H1 (cell line): ENCODE results near the gene TLK2. TPM values are rescaled to one million over a fixed set of nuclear protein-coding genes. Genes with fewer than 3 reads are reported as not detected.
"Not testable (repeated sequence)": the region's sequence is repeated elsewhere in the genome, so short reads cannot be mapped to it uniquely, and the experiment has no call there.

Source experiments
- CTCF ChIA-PET: fragments of 300-600 bp; sonication (Branson Sonifier 250); formaldehyde crosslinking; loops from one replicate; lab custom pipeline; 2021; ENCODE audit not compliant: partially characterized antibody; lab: Charles Lee
- POLR2A ChIA-PET: fragments of 300-600 bp; sonication (Branson Sonifier 250); formaldehyde crosslinking; loops from one replicate; lab custom pipeline; 2021; ENCODE audit warnings: inconsistent platforms; ENCODE audit not compliant: partially characterized antibody; lab: Charles Lee
- DNase-seq, 2 experiments: peaks; one replicate each; pipeline versions ENCODE4 v3.0.0 to v3.0.0-alpha.2; 2010 to 2022; ENCODE audit warnings: low spot score in 2 of 2, low read depth in 1 of 2, mixed read lengths in 1 of 2
- FAIRE-seq: peaks from 2 replicates; lab custom pipeline; 2011; peaks lifted over from hg19 to GRCh38; lab: Jason Lieb, UNC
- H2AFZ ChIP-seq: 2 replicates; pipeline ENCODE4 v1.8.1; 2012; ENCODE audit warnings: low read length, inconsistent platforms
- H2AK5ac ChIP-seq: 2 replicates; pipeline ENCODE4 v1.6.1; 2013; ENCODE audit warnings: low read depth, low read length
- H2BK120ac ChIP-seq: replicated peaks from 2 replicates; pipeline ENCODE3; 2013; ENCODE audit warnings: low read depth, low read length, inconsistent platforms
- H2BK12ac ChIP-seq: 2 replicates; pipeline ENCODE4 v1.6.1; 2013; ENCODE audit warnings: low read depth, low read length
- H2BK15ac ChIP-seq: 2 replicates; pipeline ENCODE4 v1.6.1; 2013; ENCODE audit warnings: low read length
- H2BK20ac ChIP-seq: 2 replicates; pipeline ENCODE4 v1.6.1; 2013; ENCODE audit warnings: low read length
- H2BK5ac ChIP-seq: 2 replicates; pipeline ENCODE4 v1.6.1; 2013; ENCODE audit warnings: low read depth, low read length
- H3K14ac ChIP-seq: 2 replicates; pipeline ENCODE4 v1.6.1; 2013; ENCODE audit warnings: inconsistent platforms; ENCODE audit not compliant: insufficient read length
- H3K18ac ChIP-seq: 2 replicates; pipeline ENCODE4 v1.6.1; 2013; ENCODE audit warnings: low read length; ENCODE audit errors: extremely low read depth
- H3K23ac ChIP-seq: 2 replicates; pipeline ENCODE4 v1.6.1; 2013; ENCODE audit warnings: inconsistent platforms; ENCODE audit not compliant: insufficient read length
- H3K23me2 ChIP-seq: 2 replicates; pipeline ENCODE4 v1.6.1; 2013; ENCODE audit warnings: low read depth, low read length
- H3K27ac ChIP-seq: 2 replicates; pipeline ENCODE4 v1.6.1; 2011; ENCODE audit warnings: low read depth, low read length, inconsistent platforms
- H3K27me3 ChIP-seq, 4 experiments: replicated peaks in 1 of 4; 1 replicate in 1 of 4; 2 replicates in 3 of 4; pipeline versions ENCODE4 v1.6.1 to v1.8.1; 2011 to 2013; ENCODE audit warnings: low read length in 3 of 4, mild to moderate bottlenecking in 3 of 4, inconsistent platforms in 2 of 4, mixed read lengths in 2 of 4, moderate library complexity in 1 of 4; ENCODE audit not compliant: control insufficient read depth in 3 of 4, insufficient read depth in 3 of 4; ENCODE audit errors: extremely low read depth in 1 of 4
- H3K36me3 ChIP-seq, 4 experiments: 2 replicates each; pipeline versions ENCODE4 v1.6.1 to v1.8.1; 2011 to 2013; ENCODE audit warnings: mild to moderate bottlenecking in 4 of 4, low read length in 3 of 4, moderate library complexity in 2 of 4, control low read depth in 1 of 4, inconsistent platforms in 1 of 4; ENCODE audit not compliant: insufficient read depth in 4 of 4, control insufficient read depth in 2 of 4
- H3K4ac ChIP-seq: replicated peaks from 2 replicates; pipeline ENCODE3; 2013; ENCODE audit warnings: low read length, low read depth, mixed read lengths, inconsistent platforms; ENCODE audit not compliant: insufficient read length
- H3K4me1 ChIP-seq, 4 experiments: replicated peaks in 1 of 4; 1 replicate in 1 of 4; 2 replicates in 3 of 4; pipeline versions ENCODE4 v1.6.1 to v1.8.1; 2011 to 2013; ENCODE audit warnings: low read length in 3 of 4, inconsistent platforms in 2 of 4, mixed read lengths in 1 of 4; ENCODE audit not compliant: insufficient read depth in 4 of 4, control insufficient read depth in 3 of 4
- H3K4me2 ChIP-seq, 2 experiments: 2 replicates each; pipeline versions ENCODE4 v1.6.1 to v1.8.1; 2011 to 2013; ENCODE audit warnings: low read depth in 2 of 2, low read length in 2 of 2, control low read depth in 1 of 2, inconsistent platforms in 1 of 2, mild to moderate bottlenecking in 1 of 2; ENCODE audit not compliant: insufficient read depth in 1 of 2
- H3K4me3 ChIP-seq, 4 experiments: fragments of 200-600, 300-600 bp in 1 of 4; sonication (generic), shearing (Covaris generic), sonication (Bioruptor Twin) in 1 of 4; 2 replicates each; pipeline versions ENCODE4 v1.5.1 to v1.8.1; 2011 to 2016; ENCODE audit warnings: low read length in 4 of 4, low read depth in 3 of 4, control low read depth in 2 of 4, inconsistent platforms in 2 of 4, mild to moderate bottlenecking in 2 of 4, mixed read lengths in 1 of 4, moderate library complexity in 1 of 4; ENCODE audit not compliant: insufficient read depth in 2 of 4; ENCODE audit errors: extremely low read depth in 1 of 4
- H3K56ac ChIP-seq: replicated peaks from 2 replicates; pipeline ENCODE3; 2013; ENCODE audit warnings: low read depth, mild to moderate bottlenecking, mixed read lengths, low read length, inconsistent platforms; ENCODE audit not compliant: insufficient read length
- H3K79me1 ChIP-seq: 2 replicates; pipeline ENCODE4 v1.6.1; 2013; ENCODE audit warnings: low read depth, low read length, control low read depth
- H3K79me2 ChIP-seq, 2 experiments: 2 replicates each; pipeline versions ENCODE4 v1.6.1 to v1.8.1; 2012 to 2013; ENCODE audit warnings: low read length in 2 of 2, mild to moderate bottlenecking in 2 of 2, inconsistent platforms in 1 of 2; ENCODE audit not compliant: insufficient read depth in 2 of 2, control insufficient read depth in 1 of 2
- H3K9ac ChIP-seq, 4 experiments: replicated peaks in 1 of 4; 1 replicate in 1 of 4; 2 replicates in 3 of 4; pipeline versions ENCODE4 v1.6.1 to v1.8.1; 2011 to 2013; ENCODE audit warnings: low read depth in 3 of 4, low read length in 3 of 4, control low read depth in 2 of 4, mild to moderate bottlenecking in 2 of 4, moderate library complexity in 2 of 4, inconsistent platforms in 1 of 4; ENCODE audit errors: extremely low read depth in 1 of 4
- H3K9me3 ChIP-seq, 2 experiments: 2 replicates each; pipeline versions ENCODE4 v1.6.1 to v1.8.1; 2012 to 2013; ENCODE audit warnings: mild to moderate bottlenecking in 2 of 2, moderate library complexity in 2 of 2, control low read depth in 1 of 2, inconsistent platforms in 1 of 2, low read depth in 1 of 2, low read length in 1 of 2, mixed read lengths in 1 of 2; ENCODE audit not compliant: insufficient read depth in 2 of 2
- H4K20me1 ChIP-seq, 2 experiments: replicated peaks in 1 of 2; 2 replicates each; pipeline versions ENCODE3 to v1.8.1; 2011 to 2013; ENCODE audit warnings: inconsistent platforms in 2 of 2, low read length in 2 of 2, mild to moderate bottlenecking in 1 of 2; ENCODE audit not compliant: insufficient read depth in 2 of 2, control insufficient read depth in 1 of 2
- H4K5ac ChIP-seq: 2 replicates; pipeline ENCODE4 v1.6.1; 2013; ENCODE audit warnings: low read length, low read depth, mixed read lengths, inconsistent platforms; ENCODE audit not compliant: insufficient read length
- H4K8ac ChIP-seq: 2 replicates; pipeline ENCODE4 v1.8.0; 2013; ENCODE audit warnings: mild to moderate bottlenecking, moderate library complexity, low read length, inconsistent platforms; ENCODE audit not compliant: insufficient read depth; ENCODE audit errors: extremely low read depth
- H4K91ac ChIP-seq: replicated peaks from 2 replicates; pipeline ENCODE3; 2013; ENCODE audit warnings: low read length, mixed read lengths, inconsistent platforms; ENCODE audit not compliant: insufficient read length
- WGBS, 2 experiments: shearing (Covaris generic) in 1 of 2; methylation state at CpG; one replicate each; pipeline versions ENCODE4 v1.1.6 to v1.1.7; 2013 to 2015; ENCODE audit warnings: low lambda C conversion rate in 2 of 2, mixed read lengths in 2 of 2, inconsistent platforms in 1 of 2, low coverage in 1 of 2, missing lambda C conversion rate in 1 of 2; ENCODE audit not compliant: insufficient replicate concordance in 2 of 2, insufficient coverage in 1 of 2, insufficient read length in 1 of 2; ENCODE audit errors: extremely low coverage in 1 of 2, missing lambda C conversion rate in 1 of 2; 5-methylcytosine and 5-hydroxymethylcytosine counted together
- polyA plus RNA-seq, 7 experiments: library from polyadenylated mRNA; depleted of rRNA in 3 of 7; stranded (reverse) in 5 of 7; unstranded in 2 of 7; fragments of >200 nt in 5 of 7; fragments of 200-250 nt in 2 of 7; gene quantifications; 1 replicate in 5 of 7; 2 replicates in 1 of 7; 4 replicates in 1 of 7; pipeline versions ENCODE4 v1.2.1 to v1.2.3, GENCODE V29; 2011 to 2013; ENCODE audit warnings: missing spikeins in 2 of 7, mixed read lengths in 2 of 7
- total RNA-seq: library from RNA; stranded (reverse); fragmentation: NEBNext Ultra II Directional; extraction: Animal tissue kit (Norgen Biotek cat#: 25700); gene quantifications from 2 replicates; pipeline ENCODE4 v1.2.1, GENCODE V29; 2021

Gene TLK2
- total and polyA plus RNA-seq, 2 of the 8 experiments (the other 6 are each of a cell fraction or from before 2014, with no cell fraction given), result 43.1 to 59.9 TPM

- FAIRE-seq, H3K14ac ChIP-seq, POLR2A ChIA-PET, H3K23ac ChIP-seq, H3K23me2 ChIP-seq, H4K20me1 ChIP-seq, H3K9ac ChIP-seq, H4K91ac ChIP-seq, CTCF ChIA-PET, H3K79me1 ChIP-seq, H2AK5ac ChIP-seq, H3K18ac ChIP-seq, H3K4me2 ChIP-seq, H2AFZ ChIP-seq, H2BK12ac ChIP-seq, H4K8ac ChIP-seq, H3K56ac ChIP-seq, H2BK5ac ChIP-seq, DNase-seq, H2BK120ac ChIP-seq, H3K4ac ChIP-seq, H3K36me3 ChIP-seq, H2BK15ac ChIP-seq, H2BK20ac ChIP-seq, H3K4me3 ChIP-seq, H4K5ac ChIP-seq, H3K27me3 ChIP-seq, H3K4me1 ChIP-seq, H3K27ac ChIP-seq, H3K9me3 ChIP-seq: not testable (repeated sequence)
- 90% methylated on average over 6 of the region's 6 CpGs; no CpG with 5 or more reads in 1 of the 2 experiments for WGBS, 2 experiments
- peaks cover 0 to 66% of the 10 kb centered on the region in 2 experiments; a peak in 2 of 4 replicates for H3K79me2 ChIP-seq
Measured at GRCh38 chr17:62507191-62507836, 28.7 kb downstream of the TLK2 start.
